ENCODE results near the gene CHRNB4. TPM values are rescaled to one million over a fixed set of nuclear protein-coding genes. Genes with fewer than 3 reads are reported as not detected.

CHRNB4 gene
- total RNA-seq, 1 donor = not detected

GRCh38 chr15:78667578-78668236 lies 26.7 kb upstream of the CHRNB4 start:
- DNase-seq (ENCODE audit: low read depth) = no peak

DNA sequence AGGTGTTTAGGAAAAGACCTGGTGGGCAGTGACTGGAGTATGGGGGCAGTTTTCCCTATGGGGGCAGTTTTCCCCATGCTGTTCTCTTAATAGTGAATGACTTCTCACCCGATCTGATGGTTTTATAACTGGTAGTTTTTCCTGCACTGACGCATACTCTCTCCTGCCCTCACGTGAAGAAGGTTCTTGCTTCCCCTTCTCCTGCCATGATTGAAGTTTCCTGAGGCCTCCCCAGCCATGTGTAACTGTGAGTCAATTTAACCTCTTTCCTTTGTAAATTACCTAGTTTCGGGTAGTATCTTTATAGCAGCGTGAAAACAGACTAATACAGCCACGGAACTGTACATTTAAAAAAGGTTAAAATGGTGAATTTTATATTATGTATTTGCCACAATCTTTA lies 25.0 kb upstream of the CHRNB4 start:
- no peak for DNase-seq (ENCODE audit: low read depth)
- TF ChIP-seq, protein P1, sequence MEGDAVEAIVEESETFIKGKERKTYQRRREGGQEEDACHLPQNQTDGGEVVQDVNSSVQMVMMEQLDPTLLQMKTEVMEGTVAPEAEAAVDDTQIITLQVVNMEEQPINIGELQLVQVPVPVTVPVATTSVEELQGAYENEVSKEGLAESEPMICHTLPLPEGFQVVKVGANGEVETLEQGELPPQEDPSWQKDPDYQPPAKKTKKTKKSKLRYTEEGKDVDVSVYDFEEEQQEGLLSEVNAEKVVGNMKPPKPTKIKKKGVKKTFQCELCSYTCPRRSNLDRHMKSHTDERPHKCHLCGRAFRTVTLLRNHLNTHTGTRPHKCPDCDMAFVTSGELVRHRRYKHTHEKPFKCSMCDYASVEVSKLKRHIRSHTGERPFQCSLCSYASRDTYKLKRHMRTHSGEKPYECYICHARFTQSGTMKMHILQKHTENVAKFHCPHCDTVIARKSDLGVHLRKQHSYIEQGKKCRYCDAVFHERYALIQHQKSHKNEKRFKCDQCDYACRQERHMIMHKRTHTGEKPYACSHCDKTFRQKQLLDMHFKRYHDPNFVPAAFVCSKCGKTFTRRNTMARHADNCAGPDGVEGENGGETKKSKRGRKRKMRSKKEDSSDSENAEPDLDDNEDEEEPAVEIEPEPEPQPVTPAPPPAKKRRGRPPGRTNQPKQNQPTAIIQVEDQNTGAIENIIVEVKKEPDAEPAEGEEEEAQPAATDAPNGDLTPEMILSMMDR (IDR thresholded peaks at IDR 0.05; ENCODE audit: insufficient read depth, low read length) = no peak
- H3K4me3 ChIP-seq (ENCODE audit: low read depth, low read length) = no peak overlapping the region

More at GRCh38 chr15:78667578-78668236, 26.7 kb upstream of the CHRNB4 start:
- H3K4me3 ChIP-seq (ENCODE audit: low read depth, low read length) = no peak overlapping the region
- TF ChIP-seq, protein P1 (IDR thresholded peaks at IDR 0.05; ENCODE audit: insufficient read depth, low read length) = no peak

DNA sequence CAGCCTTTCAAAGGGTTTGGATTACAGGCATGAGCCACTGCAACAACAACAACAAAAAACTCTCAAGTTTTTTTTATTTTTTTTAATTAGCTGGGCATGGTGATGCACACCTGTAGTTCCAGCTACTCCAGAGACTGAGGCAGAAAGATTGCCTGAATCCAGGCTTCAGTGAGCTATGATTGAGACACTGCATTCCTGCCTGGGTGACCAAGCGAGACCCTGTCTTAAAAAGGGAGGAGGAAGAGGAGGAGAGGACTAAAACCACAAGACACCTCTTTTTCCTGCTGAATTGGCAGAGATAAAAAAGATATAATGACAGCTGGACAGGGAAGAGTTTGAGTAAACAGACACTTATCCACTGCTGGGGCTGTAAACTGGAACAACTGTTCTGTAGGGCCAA lies 22.7 kb upstream of the CHRNB4 start:
- TF ChIP-seq, protein P1 (IDR thresholded peaks at IDR 0.05; ENCODE audit: insufficient read depth, low read length) = no peak
- no peak overlapping the region for H3K4me3 ChIP-seq (ENCODE audit: low read depth, low read length)
- DNase-seq (ENCODE audit: low read depth) = no peak

DNA sequence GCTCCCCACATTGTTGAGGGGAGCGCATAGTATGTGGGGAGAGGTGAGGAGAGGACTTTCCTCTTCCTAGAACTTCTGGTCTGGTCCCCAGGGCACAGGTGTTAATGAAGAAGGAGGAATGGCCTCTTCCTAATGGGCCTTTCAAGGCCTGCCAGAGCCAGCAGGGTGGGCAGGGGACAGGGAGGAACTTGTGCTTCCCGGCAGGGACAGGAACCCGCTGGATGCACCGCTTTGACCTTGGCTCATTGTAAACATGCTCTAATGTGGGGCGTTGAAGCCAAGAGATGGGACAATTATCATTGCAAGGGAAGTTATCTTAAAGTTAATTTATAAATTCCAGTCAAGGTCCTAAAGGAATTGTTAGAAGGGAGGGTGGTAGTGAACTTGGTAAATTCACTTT lies 21.0 kb upstream of the CHRNB4 start:
- no peak for DNase-seq (ENCODE audit: low read depth)
- no peak overlapping the region for H3K4me3 ChIP-seq (ENCODE audit: low read depth, low read length)
- TF ChIP-seq, protein P1 (IDR thresholded peaks at IDR 0.05; ENCODE audit: insufficient read depth, low read length) = no peak

GRCh38 chr15:78661001-78661400 lies 20.0 kb upstream of the CHRNB4 start:
- no peak for DNase-seq (ENCODE audit: low read depth)
- TF ChIP-seq, protein P1 (IDR thresholded peaks at IDR 0.05; ENCODE audit: insufficient read depth, low read length) = no peak
- H3K4me3 ChIP-seq (ENCODE audit: low read depth, low read length) = no peak overlapping the region

- H3K4me3 ChIP-seq (ENCODE audit: low read depth, low read length) = no peak overlapping the region
- TF ChIP-seq, protein P1 (IDR thresholded peaks at IDR 0.05; ENCODE audit: insufficient read depth, low read length) = no peak
- DNase-seq (ENCODE audit: low read depth) = no peak
These were observed 19.6 kb upstream of the CHRNB4 start for GRCh38 chr15:78660584-78660983.

DNA sequence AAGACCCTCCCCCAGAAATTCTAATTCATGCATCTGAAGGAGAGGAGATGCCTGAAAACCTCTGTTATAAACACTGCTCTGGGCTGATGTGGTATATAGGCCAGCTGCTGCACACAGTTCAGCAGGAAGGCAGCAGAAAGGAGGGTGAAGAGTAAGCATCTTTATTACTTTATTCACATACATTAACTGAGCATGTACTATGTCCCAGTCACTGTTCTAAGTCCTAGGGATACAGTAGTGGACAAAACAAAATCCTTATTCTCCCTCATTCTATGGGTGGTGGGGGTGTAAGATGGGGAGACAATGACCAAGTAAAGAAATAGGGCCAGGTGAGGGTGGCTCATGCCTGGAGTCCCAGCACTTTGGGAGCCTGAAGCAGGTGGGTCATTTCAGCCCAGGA lies 17.8 kb upstream of the CHRNB4 start:
- H3K4me3 ChIP-seq (ENCODE audit: low read depth, low read length) = no peak overlapping the region
- TF ChIP-seq, protein P1 (IDR thresholded peaks at IDR 0.05; ENCODE audit: insufficient read depth, low read length) = no peak
- DNase-seq (ENCODE audit: low read depth) = no peak
